Astrocyte of the cerebellum (primary cell): Measurements from ENCODE around the gene AATK.

Source experiments
- DNase-seq: peaks from one replicate; pipeline ENCODE4 v3.0.0-alpha.2; 2011; ENCODE audit warnings: low read depth
- H3K4me3 ChIP-seq: 2 replicates; pipeline ENCODE4 v1.5.1; 2011; ENCODE audit warnings: mild to moderate bottlenecking, low read depth, low read length, moderate library complexity
- CTCF ChIP-seq: IDR thresholded peaks from 2 replicates; pipeline ENCODE4 v1.5.1; 2012; ENCODE audit warnings: low read length, low read depth, moderate library complexity, mild to moderate bottlenecking; ENCODE audit errors: missing control alignments
- in situ Hi-C: cut with HindIII; loops from 2 replicates; pipeline ENCODE4 v1.10.0; 2017; ENCODE audit warnings: low sequenced_read_pairs

The AATK gene

DNA sequence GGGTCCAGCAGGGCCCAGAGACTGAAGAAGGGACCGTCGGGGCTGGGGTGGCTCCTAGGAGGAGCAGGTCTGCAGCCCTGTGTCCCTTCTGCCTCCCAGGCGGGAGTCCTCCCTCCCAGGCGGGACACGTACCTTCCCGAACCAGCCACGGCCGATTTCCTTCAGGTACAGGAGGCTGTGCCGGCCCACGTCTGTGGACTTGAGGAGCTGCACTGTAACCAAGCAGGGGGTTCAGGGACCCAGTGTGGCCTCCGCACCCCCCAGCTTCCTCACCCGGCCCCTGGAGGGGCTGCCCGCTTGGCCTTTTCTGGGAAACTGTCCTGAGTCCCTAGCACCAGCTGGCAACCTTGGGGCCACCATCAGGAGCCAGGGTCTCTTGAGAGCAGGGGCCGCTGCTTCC is 37.7 kb downstream of the AATK start:
- H3K4me3 ChIP-seq = no peak overlapping the region
- no peak for DNase-seq
- TF ChIP-seq CTCF = no peak
- in situ Hi-C loops = no loop called here

- no peak for TF ChIP-seq CTCF
- in situ Hi-C loops = no loop called here
- H3K4me3 ChIP-seq = no peak overlapping the region
- DNase-seq = no peak
Observed at GRCh38 chr17:81127526-81128177, 38.4 kb downstream of the AATK start.

- H3K4me3 ChIP-seq = no peak overlapping the region
- in situ Hi-C loops = no loop called here
- no peak for TF ChIP-seq CTCF
- DNase-seq = no peak
Observed at GRCh38 chr17:81127133-81127455, 38.9 kb downstream of the AATK start.

GRCh38 chr17:81126281-81127132 is 39.5 kb downstream of the AATK start:
- no peak overlapping the region for H3K4me3 ChIP-seq
- in situ Hi-C loops = no loop called here
- TF ChIP-seq CTCF = no peak
- no peak for DNase-seq

DNA sequence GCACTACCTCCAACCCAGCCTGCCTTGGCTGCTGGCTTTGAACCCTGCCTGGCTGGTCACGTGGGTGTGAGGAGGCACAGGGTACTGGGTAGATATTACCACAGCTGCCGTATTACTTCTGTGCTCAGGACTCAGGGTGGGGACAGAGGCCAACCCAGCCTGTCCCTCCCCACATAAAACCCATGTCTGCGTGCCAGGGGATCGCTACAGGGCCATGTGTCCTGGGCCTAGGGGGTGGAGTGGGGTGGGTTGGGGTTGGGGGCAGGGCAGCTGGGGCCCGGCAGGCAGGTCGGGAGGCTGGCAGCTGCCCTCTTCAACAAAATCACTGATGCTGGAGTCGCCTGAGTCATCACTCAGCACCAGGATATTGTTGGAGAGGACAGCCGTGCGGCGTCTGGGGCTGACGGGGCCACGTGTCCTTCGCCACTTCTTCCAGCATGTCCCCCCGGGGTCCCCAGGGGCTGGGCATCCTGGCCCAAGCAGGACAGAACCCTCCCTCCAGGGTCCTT is 40.4 kb downstream of the AATK start:
- no peak for TF ChIP-seq CTCF
- no peak overlapping the region for H3K4me3 ChIP-seq
- in situ Hi-C loops = no loop called here
- no peak for DNase-seq

GRCh38 chr17:81124377-81124776 is 41.6 kb downstream of the AATK start:
- DNase-seq = no peak
- no peak overlapping the region for H3K4me3 ChIP-seq
- no peak for TF ChIP-seq CTCF
- in situ Hi-C loops = no loop called here
